Fibroblast of skin of abdomen (primary cell): ENCODE data around the gene PLCD3.

ENCODE experiments used
- DNase-seq: peaks from one replicate; pipeline ENCODE4 v3.0.0-alpha.2; 2013

PLCD3 gene

GRCh38 chr17:45115015-45115625 lies 17.2 kb downstream of the PLCD3 start:
- DNase-seq, result no peak

GRCh38 chr17:45114117-45114932 lies 18.0 kb downstream of the PLCD3 start:
- DNase-seq, result no peak

GRCh38 chr17:45113424-45113754 lies 18.9 kb downstream of the PLCD3 start:
- DNase-seq, result no peak

GRCh38 chr17:45112559-45113423 lies 19.5 kb downstream of the PLCD3 start:
- DNase-seq, result no peak

- DNase-seq, result no peak
These were observed 20.5 kb downstream of the PLCD3 start for GRCh38 chr17:45111850-45112249.

- DNase-seq, result no peak
These were observed 21.4 kb downstream of the PLCD3 start for GRCh38 chr17:45110676-45111611.

- no peak for DNase-seq
These were observed 23.5 kb downstream of the PLCD3 start for GRCh38 chr17:45108595-45109521.

GRCh38 chr17:45108051-45108450 lies 24.3 kb downstream of the PLCD3 start:
- DNase-seq, result no peak

GRCh38 chr17:45107293-45108010 lies 24.9 kb downstream of the PLCD3 start:
- no peak for DNase-seq

GRCh38 chr17:45106582-45106981 lies 25.7 kb downstream of the PLCD3 start:
- no peak for DNase-seq

GRCh38 chr17:45106096-45106495 lies 26.2 kb downstream of the PLCD3 start:
- no peak for DNase-seq

- no peak for DNase-seq
These were observed 27.2 kb downstream of the PLCD3 start for GRCh38 chr17:45104907-45105624.

- no peak for DNase-seq
These were observed 27.8 kb downstream of the PLCD3 start for GRCh38 chr17:45104497-45104896.

GRCh38 chr17:45104029-45104428 lies 28.3 kb downstream of the PLCD3 start:
- DNase-seq, result no peak

- no peak for DNase-seq
These were observed 29.0 kb downstream of the PLCD3 start for GRCh38 chr17:45103269-45103795.

- no peak for DNase-seq
These were observed 29.5 kb downstream of the PLCD3 start for GRCh38 chr17:45102856-45103255.

GRCh38 chr17:45101883-45102811 lies 30.2 kb downstream of the PLCD3 start:
- DNase-seq, result no peak

GRCh38 chr17:45101546-45101882 lies 30.8 kb downstream of the PLCD3 start:
- no peak for DNase-seq
